ENCODE data around the gene ICOSLG.
"Not testable (repeated sequence)": the region's sequence is repeated elsewhere in the genome, so short reads cannot be mapped to it uniquely, and the experiment has no call there.

Gene ICOSLG

GRCh38 chr21:44260066-44260465 lies 19.3 kb upstream of the ICOSLG start:
- Histone ChIP-seq H3K9me3 (replicated peaks in 1 of 11) (no peaks in the 10 kb centered on the region), H3K27ac (no peak overlapping the region), H3K9ac (no peak overlapping the region), H3K4me3 (no peak overlapping the region), H4K20me1 (0 out of 22 replicates have a peak, but pooled peaks cover 0 to 4% (median 0%) of the 10 kb centered on the region in 11 experiments), H3K4me2 (peak overlapping the region in 3 of 11 experiments; percentile 9 to 40 (median 18); a peak in 5 of 22 replicates), H3K4me1 (peaks cover 20 to 46% (median 37%) of the 10 kb centered on the region in 10 experiments; a peak in 19 of 20 replicates), H3K36me3 (no peaks in the 10 kb centered on the region), H3K27me3 (no peaks in the 10 kb centered on the region)
- no peak for TF ChIP-seq Cebpa-rat (IDR thresholded peaks at IDR 0.05)

- Histone ChIP-seq H3K9me3 (replicated peaks in 1 of 11) (no peaks in the 10 kb centered on the region), H3K4me2 (no peak overlapping the region), H3K4me3 (no peak overlapping the region), H3K4me1 (peaks cover 25 to 46% (median 37%) of the 10 kb centered on the region in 10 experiments), H3K36me3 (no peaks in the 10 kb centered on the region), H3K27ac (no peak overlapping the region), H3K9ac (no peak overlapping the region), H4K20me1 (0 out of 22 replicates have a peak, but pooled peaks cover 0 to 4% (median 0%) of the 10 kb centered on the region in 11 experiments), H3K27me3 (no peaks in the 10 kb centered on the region)
- no peak for TF ChIP-seq Cebpa-rat (IDR thresholded peaks at IDR 0.05)
Observed at GRCh38 chr21:44259082-44259705, 18.5 kb upstream of the ICOSLG start.

- H3K27ac ChIP-seq, result no peak overlapping the region
- H3K27me3 ChIP-seq, result no peaks in the 10 kb centered on the region
- H3K36me3 ChIP-seq, result no peaks in the 10 kb centered on the region
Observed at GRCh38 chr21:44258056-44258725, 17.4 kb upstream of the ICOSLG start.

GRCh38 chr21:44255511-44255981 lies 14.8 kb upstream of the ICOSLG start:
- no peak overlapping the region for H3K9ac ChIP-seq
- peak overlapping the region in 9 of 11 experiments; percentile 38 to 77 (median 63); a peak in 16 of 22 replicates for H3K4me2 ChIP-seq
- H3K9me3 ChIP-seq (replicated peaks in 1 of 11), result no peaks in the 10 kb centered on the region
- peaks cover 16 to 36% (median 27%) of the 10 kb centered on the region in 10 experiments for H3K4me1 ChIP-seq
- H3K27me3 ChIP-seq, result no peaks in the 10 kb centered on the region
- H3K27ac ChIP-seq, result no peak overlapping the region
- no peak overlapping the region for H3K4me3 ChIP-seq
- no peaks in the 10 kb centered on the region for H3K36me3 ChIP-seq
- no peaks in the 10 kb centered on the region for H4K20me1 ChIP-seq
- TF ChIP-seq Cebpa-rat (IDR thresholded peaks at IDR 0.05), result no peak

More at GRCh38 chr21:44258056-44258725, 17.4 kb upstream of the ICOSLG start:
- Histone ChIP-seq H3K9me3 (replicated peaks in 1 of 11) (no peaks in the 10 kb centered on the region), H3K4me3 (no peak overlapping the region), H4K20me1 (0 out of 22 replicates have a peak, but pooled peaks cover 0 to 4% (median 0%) of the 10 kb centered on the region in 11 experiments), H3K9ac (no peak overlapping the region), H3K4me2 (no peak overlapping the region), H3K4me1 (peaks cover 19 to 43% (median 34%) of the 10 kb centered on the region in 10 experiments)
- TF ChIP-seq Cebpa-rat (IDR thresholded peaks at IDR 0.05), result no peak

- Histone ChIP-seq H3K9ac (peak overlapping the region in 1 of 11 experiments; percentile 18; a peak in 1 of 22 replicates), H3K4me3 (no peak overlapping the region), H4K20me1 (no peaks in the 10 kb centered on the region)
Observed at GRCh38 chr21:44253832-44254710, 13.3 kb upstream of the ICOSLG start.

GRCh38 chr21:44249204-44250037 lies 8.7 kb upstream of the ICOSLG start:
- H3K9ac ChIP-seq; H3K27me3 ChIP-seq; H4K20me1 ChIP-seq; H3K4me2 ChIP-seq; H3K36me3 ChIP-seq; H3K9me3 ChIP-seq (replicated peaks in 1 of 11); H3K4me3 ChIP-seq; H3K27ac ChIP-seq: not testable (repeated sequence)
- peaks cover 4 to 11% (median 9%) of the 10 kb centered on the region in 10 experiments for H3K4me1 ChIP-seq

More at GRCh38 chr21:44253832-44254710, 13.3 kb upstream of the ICOSLG start:
- Histone ChIP-seq H3K27me3 (no peaks in the 10 kb centered on the region), H3K4me1 (peaks cover 8 to 36% (median 25%) of the 10 kb centered on the region in 10 experiments), H3K36me3 (no peaks in the 10 kb centered on the region), H3K9me3 (replicated peaks in 1 of 11) (no peaks in the 10 kb centered on the region), H3K27ac (peak overlapping the region in 2 of 11 experiments; percentile 7 to 15; a peak in 1 of 22 replicates), H3K4me2 (peak overlapping the region; percentile 44 to 77 (median 66); a peak in 21 of 22 replicates)
- TF ChIP-seq Cebpa-rat (IDR thresholded peaks at IDR 0.05), result no peak

GRCh38 chr21:44247904-44248303 lies 7.2 kb upstream of the ICOSLG start:
- not testable (repeated sequence) for H4K20me1 ChIP-seq, H3K9ac ChIP-seq, H3K4me2 ChIP-seq

GRCh38 chr21:44243980-44244379 lies 3.2 kb upstream of the ICOSLG start:
- not testable (repeated sequence) for H3K27ac ChIP-seq; H3K4me1 ChIP-seq; H3K4me2 ChIP-seq; H3K4me3 ChIP-seq; H3K9ac ChIP-seq; H3K36me3 ChIP-seq; H3K27me3 ChIP-seq; H4K20me1 ChIP-seq; H3K9me3 ChIP-seq (replicated peaks in 1 of 11)

More at GRCh38 chr21:44247904-44248303, 7.2 kb upstream of the ICOSLG start:
- H3K4me1 ChIP-seq; H3K9me3 ChIP-seq (replicated peaks in 1 of 11); H3K36me3 ChIP-seq; H3K27me3 ChIP-seq; H3K4me3 ChIP-seq; H3K27ac ChIP-seq: not testable (repeated sequence)

GRCh38 chr21:44241281-44241680 lies 538 bp upstream of the ICOSLG start:
- H3K36me3 ChIP-seq; H3K4me1 ChIP-seq; H3K27me3 ChIP-seq; H3K9me3 ChIP-seq (replicated peaks in 1 of 11); H3K4me2 ChIP-seq; H4K20me1 ChIP-seq; H3K27ac ChIP-seq; H3K9ac ChIP-seq; H3K4me3 ChIP-seq: not testable (repeated sequence)

- not testable (repeated sequence) for H3K27me3 ChIP-seq; H3K9ac ChIP-seq; H3K4me2 ChIP-seq; H3K4me3 ChIP-seq; H3K9me3 ChIP-seq (replicated peaks in 1 of 11); H4K20me1 ChIP-seq; H3K27ac ChIP-seq; H3K4me1 ChIP-seq; H3K36me3 ChIP-seq
Observed at GRCh38 chr21:44240353-44240752, 390 bp downstream of the ICOSLG start.

GRCh38 chr21:44229561-44229960 lies 11.2 kb downstream of the ICOSLG start:
- not testable (repeated sequence) for H4K20me1 ChIP-seq; H3K27me3 ChIP-seq; H3K4me3 ChIP-seq; H3K4me2 ChIP-seq; H3K36me3 ChIP-seq; H3K9ac ChIP-seq; H3K27ac ChIP-seq; H3K4me1 ChIP-seq; H3K9me3 ChIP-seq (replicated peaks in 1 of 11)

GRCh38 chr21:44228109-44228508 lies 12.6 kb downstream of the ICOSLG start:
- H3K27ac ChIP-seq; H3K4me1 ChIP-seq; H3K9ac ChIP-seq; H3K27me3 ChIP-seq; H3K9me3 ChIP-seq (replicated peaks in 1 of 11); H4K20me1 ChIP-seq; H3K4me3 ChIP-seq; H3K4me2 ChIP-seq; H3K36me3 ChIP-seq: not testable (repeated sequence)
